IPS-NIHi11 (cell line): ENCODE results near the gene HTR3C.

Experiments used
- DNase-seq: peaks from one replicate; pipeline ENCODE4 v3.0.0; 2012; ENCODE audit warnings: mixed read lengths, low spot score

HTR3C gene

GRCh38 chr3:184092199-184092598 is 39.4 kb downstream of the HTR3C start:
- DNase-seq = no peak

GRCh38 chr3:184096811-184097383 is 44.0 kb downstream of the HTR3C start, which contains the start of gene HTR3E:
Gene HTR3E (plus strand): TSS chr3:184097064. CDS start chr3:184097530, 466 bp downstream.
- no peak for DNase-seq

GRCh38 chr3:184097556-184097955 is 44.7 kb downstream of the HTR3C start:
- DNase-seq = no peak

DNA sequence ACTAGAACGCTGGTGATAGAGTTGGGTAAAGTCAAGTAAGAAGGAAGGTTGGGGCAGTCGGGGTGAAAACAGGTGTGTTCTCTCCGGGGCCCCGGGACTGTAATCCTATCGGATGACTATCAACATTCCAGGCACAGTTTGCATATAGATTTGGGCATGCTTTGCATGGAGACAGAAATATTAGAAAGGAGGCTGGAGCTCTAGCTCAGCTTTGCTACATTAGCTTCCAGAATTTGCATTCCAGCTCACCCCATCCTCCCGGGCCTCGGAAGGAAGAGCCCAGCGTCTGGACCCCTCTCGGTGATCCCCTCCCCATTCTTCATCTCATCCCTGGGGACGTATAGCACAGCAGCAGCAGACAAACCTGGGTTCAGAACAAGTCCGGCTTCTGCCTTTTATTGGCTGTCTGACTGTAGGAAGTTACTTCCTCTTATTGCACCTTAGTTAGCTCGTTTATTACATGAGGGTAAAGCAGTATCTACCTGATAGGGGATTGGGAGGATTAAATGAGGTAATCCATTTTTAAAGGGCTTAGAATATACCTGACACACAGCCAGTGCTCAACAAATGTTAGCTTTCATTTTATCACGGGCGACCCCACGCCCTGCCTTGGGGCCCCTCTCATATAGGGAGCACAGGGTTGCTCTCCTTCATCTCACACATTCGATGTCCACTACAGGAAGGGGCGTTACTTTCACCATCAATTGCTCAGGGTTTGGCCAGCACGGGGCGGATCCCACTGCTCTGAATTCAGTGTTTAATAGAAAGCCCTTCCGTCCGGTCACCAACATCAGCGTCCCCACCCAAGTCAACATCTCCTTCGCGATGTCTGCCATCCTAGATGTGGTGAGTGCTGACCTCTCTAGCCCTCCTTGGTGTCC is 47.2 kb downstream of the HTR3C start:
- DNase-seq = peak; percentile 29
